Fibroblast of mammary gland (primary cell): ENCODE results near the gene BTBD9.

Experiments used
- DNase-seq: peaks from one replicate; pipeline ENCODE4 v3.0.0-alpha.2; 2010; ENCODE audit warnings: low read depth
- H3K4me3 ChIP-seq: 2 replicates; pipeline ENCODE4 v1.5.1; 2011; ENCODE audit warnings: low read depth, mild to moderate bottlenecking, low read length, moderate library complexity; ENCODE audit not compliant: control insufficient read depth
- TF ChIP-seq, protein P1 (sequence below): conservative IDR thresholded peaks from 2 replicates; pipeline ENCODE4 v1.5.1; 2011; ENCODE audit warnings: low read depth, low read length, inconsistent platforms; ENCODE audit not compliant: control insufficient read depth, insufficient read depth

Gene BTBD9

GRCh38 chr6:38681850-38682249, 42.1 kb upstream of the BTBD9 start:
- DNase-seq, result no peak
- H3K4me3 ChIP-seq, result no peak overlapping the region
- TF ChIP-seq, protein P1, sequence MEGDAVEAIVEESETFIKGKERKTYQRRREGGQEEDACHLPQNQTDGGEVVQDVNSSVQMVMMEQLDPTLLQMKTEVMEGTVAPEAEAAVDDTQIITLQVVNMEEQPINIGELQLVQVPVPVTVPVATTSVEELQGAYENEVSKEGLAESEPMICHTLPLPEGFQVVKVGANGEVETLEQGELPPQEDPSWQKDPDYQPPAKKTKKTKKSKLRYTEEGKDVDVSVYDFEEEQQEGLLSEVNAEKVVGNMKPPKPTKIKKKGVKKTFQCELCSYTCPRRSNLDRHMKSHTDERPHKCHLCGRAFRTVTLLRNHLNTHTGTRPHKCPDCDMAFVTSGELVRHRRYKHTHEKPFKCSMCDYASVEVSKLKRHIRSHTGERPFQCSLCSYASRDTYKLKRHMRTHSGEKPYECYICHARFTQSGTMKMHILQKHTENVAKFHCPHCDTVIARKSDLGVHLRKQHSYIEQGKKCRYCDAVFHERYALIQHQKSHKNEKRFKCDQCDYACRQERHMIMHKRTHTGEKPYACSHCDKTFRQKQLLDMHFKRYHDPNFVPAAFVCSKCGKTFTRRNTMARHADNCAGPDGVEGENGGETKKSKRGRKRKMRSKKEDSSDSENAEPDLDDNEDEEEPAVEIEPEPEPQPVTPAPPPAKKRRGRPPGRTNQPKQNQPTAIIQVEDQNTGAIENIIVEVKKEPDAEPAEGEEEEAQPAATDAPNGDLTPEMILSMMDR, result no peak

DNA sequence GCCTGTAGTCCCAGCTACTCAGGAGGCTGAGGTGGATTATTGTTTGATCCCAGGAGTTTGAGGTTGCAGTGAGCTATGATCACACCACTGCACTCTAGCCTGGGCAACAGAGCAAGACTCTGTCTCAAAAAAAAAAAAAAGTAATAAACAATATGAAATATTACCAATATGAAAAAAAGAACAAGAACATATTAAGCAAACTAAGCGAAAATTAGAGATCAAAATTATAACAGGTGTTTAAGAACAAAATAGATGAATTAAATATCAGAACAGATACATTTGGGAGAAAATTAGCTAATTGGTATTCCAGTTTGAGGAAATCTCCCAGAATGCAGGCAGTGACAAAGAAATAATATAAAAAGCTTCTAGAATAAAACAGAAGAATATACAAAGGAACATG, 39.9 kb upstream of the BTBD9 start:
- no peak for DNase-seq
- TF ChIP-seq, protein P1, result no peak
- no peak overlapping the region for H3K4me3 ChIP-seq

DNA sequence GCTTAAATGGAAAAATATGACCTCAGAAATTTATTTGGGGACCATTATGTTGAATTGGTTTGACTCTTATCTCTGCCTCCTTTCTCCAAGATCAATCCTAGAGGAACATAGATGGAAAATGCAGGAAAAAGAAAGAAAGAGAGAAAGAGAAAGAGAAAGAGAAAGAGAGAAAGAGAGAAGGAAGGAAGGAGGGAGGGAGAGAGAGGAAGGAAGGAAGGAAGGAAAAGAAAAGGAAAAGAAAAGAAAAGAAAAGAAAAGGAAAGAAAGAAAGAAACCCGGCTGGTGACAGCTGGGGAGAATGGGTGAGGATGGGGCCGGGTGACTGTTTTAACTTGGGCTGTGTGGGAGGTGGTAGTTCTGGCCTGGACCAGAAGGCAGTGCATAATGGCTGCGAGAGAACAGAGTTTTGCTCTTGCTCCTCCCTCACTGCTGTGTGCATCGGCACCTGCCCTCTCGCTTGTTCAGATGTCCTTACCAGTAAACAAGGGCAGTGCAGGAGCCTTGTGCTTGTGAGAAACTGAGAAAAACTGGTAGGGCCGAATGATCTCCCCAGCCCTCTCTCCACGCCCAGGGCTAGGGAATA, 38.5 kb upstream of the BTBD9 start:
- TF ChIP-seq, protein P1, result no peak
- H3K4me3 ChIP-seq, result no peak overlapping the region
- no peak for DNase-seq

GRCh38 chr6:38676974-38677544, 37.3 kb upstream of the BTBD9 start:
- DNase-seq, result no peak
- no peak overlapping the region for H3K4me3 ChIP-seq
- TF ChIP-seq, protein P1, result no peak

DNA sequence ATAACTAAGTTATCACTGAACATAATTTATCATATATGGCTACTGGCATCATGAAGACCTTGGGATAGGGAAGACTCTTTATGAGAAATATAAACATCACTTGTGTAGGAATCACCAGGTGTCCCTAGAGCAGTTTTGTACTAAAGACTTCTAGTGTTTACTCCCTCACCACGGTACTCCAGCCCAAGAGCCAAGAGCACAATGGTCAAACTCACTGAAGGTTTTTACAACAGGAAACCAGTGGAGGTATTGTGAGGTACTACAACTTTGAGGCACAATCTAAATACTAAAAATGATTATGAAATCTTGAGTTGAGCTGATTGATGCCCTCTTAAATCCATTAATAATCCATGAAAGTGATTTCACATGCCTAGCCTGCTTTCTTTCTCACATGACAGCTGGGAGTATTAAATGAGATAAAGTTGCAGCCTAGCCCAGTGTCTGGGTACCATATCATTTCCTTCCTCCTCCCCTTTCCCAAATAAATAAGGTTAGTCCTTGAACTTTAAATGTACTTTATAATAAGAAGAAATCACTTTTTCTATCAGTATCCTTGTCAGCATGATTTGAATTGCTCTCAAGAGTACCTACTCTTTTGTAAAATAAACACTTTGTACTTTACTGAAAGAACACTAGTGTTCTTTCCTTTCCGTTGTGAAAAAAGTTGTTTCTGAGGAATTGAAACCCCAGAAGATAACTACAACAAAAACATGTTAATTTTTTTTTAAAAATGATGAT, 36.7 kb upstream of the BTBD9 start:
- no peak for DNase-seq
- TF ChIP-seq, protein P1, result no peak
- H3K4me3 ChIP-seq, result no peak overlapping the region

DNA sequence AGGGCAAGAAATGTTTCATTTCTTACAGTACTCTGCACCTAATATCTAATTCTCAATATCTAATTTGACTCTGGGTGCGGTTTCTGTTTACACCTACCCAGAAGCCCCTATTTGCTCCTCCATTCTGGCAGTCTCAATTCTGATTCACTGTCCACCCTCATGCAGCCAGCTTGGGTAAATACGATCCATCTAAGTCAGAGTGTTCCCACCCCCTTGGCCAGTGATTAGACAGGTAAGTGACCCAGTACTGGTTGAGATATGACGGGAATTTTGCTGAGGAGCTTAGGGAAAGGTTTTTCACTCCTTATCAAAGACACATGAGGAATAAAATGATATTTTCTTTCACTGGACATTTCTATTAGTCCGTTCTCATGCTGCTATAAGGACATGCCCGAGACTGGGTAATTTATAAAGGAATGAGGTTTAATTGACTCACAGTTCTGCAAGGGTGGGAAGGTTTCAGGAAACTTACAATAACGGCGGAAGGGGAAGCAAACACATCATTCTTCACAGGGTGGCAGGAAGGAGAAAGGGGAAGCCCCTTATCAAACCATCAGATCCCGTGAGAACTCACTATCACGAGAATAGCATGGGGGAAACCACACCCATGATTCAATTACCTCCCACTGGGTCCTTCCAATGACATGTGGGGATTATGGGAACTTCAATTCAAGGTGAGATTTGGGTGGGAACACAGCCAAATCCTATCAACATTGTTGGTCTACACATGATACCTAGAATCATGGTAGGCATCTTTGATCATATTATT, 33.9 kb upstream of the BTBD9 start:
- H3K4me3 ChIP-seq, result no peak overlapping the region
- DNase-seq, result no peak
- TF ChIP-seq, protein P1, result no peak
